LoVo (cell line): Measurements from ENCODE around the gene BCAR3.

Experiments
- DNase-seq: peaks from one replicate; pipeline ENCODE4 v3.0.0-alpha.2; 2016; ENCODE audit warnings: low spot score

The BCAR3 gene

DNA sequence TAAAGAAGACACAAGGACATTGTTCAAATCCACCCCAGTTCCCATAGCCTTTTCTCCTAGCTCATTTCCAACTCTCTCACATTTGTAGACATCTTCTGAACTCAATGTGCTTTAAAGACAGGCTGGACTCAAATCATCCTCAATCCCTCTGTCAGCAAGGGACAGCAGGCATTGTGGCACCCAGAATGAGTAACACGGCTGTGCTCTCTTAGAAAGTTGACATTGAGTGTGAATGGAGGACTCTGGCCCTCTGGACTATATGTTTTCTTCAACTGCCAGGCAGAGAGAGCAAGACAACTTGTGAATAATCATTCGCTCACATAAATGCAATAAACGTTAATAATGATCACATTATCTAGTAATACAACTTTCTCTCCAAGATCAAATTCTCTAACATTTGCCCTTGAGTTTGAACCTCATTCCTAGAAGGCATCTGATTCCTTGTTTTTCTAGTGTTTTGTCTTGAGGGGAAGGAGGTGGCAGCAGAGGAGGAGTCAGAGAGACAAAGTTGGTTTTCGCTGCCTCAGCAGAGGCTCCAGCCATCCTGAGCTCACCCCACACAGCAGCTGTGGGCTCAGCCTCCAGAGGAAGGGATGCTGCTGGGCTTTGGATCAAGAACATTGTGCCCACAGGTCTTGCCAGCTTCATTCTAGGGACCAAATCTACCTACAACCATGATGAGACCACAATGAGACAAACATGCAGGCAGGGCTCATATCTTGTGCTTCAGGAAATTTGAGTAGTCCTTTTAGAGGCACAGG is 85.1 kb downstream of the BCAR3 start:
- DNase-seq: no peak

DNA sequence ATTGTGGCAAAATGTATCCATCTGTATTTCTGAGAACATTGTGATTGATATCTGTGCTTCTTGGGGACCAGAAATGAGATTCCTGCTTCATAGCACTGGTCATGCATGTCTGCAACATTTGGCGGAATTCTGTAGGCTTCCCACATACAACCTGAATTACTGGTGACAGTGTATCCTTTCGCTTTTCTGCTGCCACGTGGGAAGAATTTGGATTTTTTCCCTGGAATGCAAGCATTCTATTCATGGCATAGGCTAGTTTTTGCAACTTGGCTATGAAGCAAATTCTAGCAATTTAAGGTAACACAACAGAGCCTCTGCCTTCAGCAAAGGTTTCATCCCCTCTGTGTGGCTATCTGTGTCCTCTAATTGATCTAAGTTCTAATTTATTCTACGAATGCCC is 85.9 kb downstream of the BCAR3 start:
- DNase-seq: no peak

GRCh38 chr1:93595266-93595665 is 86.4 kb downstream of the BCAR3 start:
- DNase-seq: no peak

GRCh38 chr1:93594603-93594880 is 87.1 kb downstream of the BCAR3 start:
- no peak for DNase-seq

DNA sequence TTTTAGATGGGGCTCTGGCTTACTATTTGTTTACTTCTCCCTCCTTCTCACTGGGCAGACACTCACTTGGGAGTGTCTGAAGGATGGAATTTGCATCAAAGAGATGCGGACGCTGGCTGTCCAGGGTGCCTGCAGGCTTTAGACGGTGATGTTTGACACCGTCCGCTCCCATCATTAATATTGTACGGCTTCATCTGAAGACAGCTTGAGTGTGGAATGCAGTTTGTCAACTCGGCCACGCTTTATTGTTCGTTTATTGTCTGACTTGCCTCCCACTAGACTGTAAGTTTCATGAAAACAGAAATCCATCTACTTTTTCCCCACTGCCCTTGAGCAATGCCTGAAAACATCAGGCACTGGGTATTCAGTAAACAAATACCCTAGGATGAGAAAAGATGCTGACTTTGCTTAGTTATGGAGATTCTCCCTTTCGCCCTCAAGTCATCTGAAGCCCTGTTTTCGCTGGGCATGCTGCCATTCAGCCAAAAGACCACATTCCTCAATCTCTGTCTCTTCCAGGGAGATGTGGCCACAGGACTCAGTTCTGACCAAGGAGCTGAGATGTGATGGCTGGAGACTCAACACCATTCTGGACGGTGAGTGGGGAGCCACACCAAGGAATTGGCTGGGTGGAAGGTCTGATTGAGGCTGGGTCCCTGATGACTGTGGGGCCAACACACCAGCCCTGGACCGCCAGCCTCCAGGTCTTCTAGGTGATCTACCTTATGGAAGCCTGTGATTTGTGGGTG is 87.6 kb downstream of the BCAR3 start:
- no peak for DNase-seq

DNA sequence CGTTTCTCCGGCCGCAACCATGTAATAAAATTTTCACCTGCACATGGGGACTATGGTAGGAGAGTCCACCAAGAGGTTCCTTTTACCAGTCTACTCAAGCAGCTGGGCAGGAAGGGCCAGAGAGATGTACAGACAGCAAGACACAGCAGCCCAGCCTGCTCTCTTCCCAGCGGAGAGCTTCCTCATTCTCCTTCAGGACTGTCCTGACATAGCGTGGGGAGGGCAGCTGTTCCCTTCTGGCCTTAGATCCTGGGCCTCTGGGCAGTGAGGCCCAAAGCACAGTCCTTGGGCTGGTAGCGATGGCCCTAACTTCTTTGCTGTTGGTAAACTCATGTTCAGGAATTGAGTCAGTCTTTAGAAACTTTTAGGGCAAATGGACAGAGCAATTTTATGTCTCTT is 89.1 kb downstream of the BCAR3 start:
- DNase-seq: no peak

GRCh38 chr1:93591676-93592550 is 89.7 kb downstream of the BCAR3 start:
- peak; percentile 87 for DNase-seq

- DNase-seq: peak; percentile 65
Observed at GRCh38 chr1:93591291-93591675, 90.4 kb downstream of the BCAR3 start.

DNA sequence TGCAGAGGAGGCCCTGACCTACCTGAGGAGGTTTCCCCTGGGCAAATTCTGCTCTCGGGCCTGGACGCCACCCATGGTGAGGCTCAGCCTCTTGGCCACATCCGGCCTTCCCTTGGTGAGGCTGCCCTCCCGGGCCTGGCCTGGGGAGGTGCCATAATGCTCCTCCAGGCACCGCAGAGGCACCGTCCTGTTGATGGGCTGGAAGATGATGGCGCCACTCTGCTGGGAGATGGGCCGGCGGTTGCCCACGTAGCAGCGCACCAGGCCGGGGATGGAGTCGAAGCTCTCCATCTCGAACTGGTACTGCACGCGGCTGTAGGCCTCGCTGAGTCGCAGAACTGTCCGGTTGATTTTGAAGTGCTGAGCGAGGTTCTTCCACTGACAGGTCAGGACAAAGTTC is 92.7 kb downstream of the BCAR3 start:
- DNase-seq: no peak

DNA sequence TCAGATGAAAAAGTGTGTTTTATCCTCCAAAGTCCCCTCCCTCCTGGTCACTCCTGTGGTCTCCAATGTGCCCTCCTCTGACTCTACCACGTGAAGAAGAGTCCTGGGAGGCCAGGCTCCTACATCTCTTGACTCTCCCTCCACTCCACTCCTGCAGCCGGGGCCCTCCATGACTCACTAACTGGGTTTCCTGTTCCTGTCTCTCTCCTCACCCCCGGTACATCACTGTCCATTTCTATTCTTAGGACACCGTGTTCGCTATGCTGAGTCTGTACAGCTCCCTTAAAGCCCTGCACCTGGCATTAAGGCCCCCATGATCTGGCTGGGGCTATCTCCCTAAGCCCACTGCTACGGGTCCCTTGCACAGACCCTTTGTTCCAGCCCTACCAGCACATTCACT is 93.4 kb downstream of the BCAR3 start:
- no peak for DNase-seq

- DNase-seq: no peak
Observed at GRCh38 chr1:93587354-93587753, 94.3 kb downstream of the BCAR3 start.

DNA sequence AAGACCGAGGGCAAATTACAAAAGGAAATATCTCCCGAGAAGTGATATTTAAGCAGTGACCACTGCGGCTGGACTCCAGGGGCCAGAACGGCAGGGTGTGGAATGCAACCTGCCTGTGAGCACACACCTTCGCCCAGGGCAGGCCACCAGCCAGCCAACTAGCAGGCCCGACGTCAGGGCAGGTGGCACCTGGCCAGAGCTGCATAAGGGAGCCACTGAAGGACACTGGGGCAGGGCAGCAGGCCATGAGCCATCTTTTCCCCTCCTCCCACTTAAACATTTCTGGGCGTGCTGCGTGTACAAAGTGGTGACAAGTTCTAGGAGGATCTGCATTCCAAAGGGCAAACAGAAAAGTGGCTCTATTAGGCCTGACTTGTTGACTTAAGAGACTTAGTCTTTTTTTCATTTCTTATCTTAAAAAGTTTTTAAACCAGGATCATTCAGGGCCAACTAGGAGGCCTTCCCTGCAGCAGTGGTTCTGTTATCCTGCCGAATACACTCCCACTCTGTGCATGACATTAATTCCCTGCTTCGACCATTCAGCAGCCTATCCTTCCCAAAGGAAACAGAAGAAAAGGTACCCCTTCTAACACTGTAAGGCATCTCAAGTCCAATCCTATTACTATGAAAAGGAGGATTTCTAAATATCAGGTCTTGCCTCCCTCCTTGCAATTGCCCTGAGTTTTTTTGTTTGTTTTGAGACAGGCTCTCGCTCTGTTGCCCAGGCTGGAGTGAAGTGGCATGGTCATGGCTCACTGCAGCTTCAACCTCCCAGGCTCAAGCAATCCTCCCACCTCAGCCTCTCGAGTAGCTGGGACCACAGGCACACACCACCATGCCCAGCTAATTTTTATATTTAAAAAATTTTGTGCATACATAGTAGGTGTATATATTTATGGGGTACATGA is 96.3 kb downstream of the BCAR3 start:
- DNase-seq: peak; percentile 93

DNA sequence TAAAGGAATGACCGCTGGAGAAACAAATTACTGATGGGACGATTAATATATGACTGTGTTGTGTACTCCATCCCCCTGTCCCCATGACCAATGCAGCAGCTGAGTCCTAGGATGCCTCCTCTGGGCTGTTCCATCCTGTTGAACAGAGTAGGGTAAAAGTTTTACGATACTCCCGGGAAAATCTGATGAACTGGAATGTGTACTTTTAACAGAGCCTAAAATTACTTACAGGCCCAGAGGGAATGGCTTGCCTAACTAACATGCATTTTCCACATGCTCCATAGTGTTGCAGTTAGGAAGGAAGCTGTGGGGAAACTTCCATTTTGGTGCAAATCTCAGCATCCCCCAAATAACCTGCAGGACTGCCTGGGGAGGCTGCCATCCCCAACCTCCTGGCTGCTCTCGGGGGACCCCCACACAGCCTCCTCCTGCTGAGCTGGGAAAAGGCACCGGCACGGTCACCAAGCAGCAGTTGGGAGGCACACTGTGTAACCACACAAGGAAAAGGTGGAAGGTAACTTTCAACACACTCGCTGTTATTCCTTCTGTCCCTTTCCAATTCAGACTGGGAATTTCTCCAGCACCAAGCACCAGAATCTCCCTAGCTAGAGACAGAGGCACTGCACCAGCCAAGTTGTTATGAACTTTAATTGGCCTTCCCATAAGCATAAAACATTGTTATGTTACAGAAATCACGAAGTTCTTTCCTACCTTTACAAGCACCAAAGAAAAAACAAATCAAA is 97.2 kb downstream of the BCAR3 start:
- DNase-seq: no peak

GRCh38 chr1:93581917-93582850 is 99.5 kb downstream of the BCAR3 start:
- DNase-seq: peak; percentile 47

- DNase-seq: peak; percentile 73
Observed at GRCh38 chr1:93579891-93580290, 101.7 kb downstream of the BCAR3 start.

- DNase-seq: peak; percentile 43
Observed at GRCh38 chr1:93578911-93579825, 102.5 kb downstream of the BCAR3 start.

- DNase-seq: no peak
Observed at GRCh38 chr1:93578433-93578830, 103.2 kb downstream of the BCAR3 start.

DNA sequence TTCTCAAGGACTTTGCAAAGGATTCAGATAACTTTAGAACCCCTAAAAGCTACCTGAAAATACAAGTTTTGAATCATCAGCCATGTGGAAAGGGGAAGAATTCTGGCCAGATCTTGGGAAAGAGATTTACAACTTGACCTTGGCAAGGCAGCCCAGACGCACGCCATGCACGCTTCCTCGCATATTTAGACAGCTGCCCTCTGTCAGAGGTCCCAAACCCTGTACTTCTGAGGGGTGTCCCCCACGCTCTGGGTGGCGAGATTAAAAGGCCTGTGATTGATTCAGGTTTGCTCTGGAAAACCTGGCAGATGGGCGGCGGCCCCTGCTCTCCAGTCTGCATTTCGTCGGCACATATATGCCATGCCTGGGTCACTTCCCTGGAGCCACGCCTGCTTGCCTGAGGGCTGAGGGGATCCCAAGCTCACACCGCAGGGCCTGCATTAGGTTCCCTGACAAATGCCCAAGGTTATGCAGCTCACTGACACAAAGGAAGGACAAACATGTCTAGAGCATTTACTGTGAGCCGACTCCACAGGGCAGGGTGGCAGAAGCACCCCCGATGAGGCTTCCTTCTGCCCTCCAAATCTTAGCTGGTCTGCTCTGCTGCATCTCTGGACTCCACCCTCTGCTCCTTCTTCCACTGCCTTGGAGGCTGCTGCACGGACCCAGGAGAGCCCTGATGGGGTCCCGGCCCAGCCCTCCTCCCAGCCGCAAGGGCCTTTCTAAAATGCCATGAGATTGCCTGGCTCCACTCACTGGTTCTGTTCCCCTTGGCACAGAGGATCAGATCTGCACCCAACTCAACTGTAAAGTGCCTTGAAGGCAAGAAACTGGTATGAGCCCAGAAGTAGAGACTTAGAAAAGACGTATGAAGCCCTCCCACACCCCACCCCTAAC is 103.9 kb downstream of the BCAR3 start:
- DNase-seq: no peak
